Sigmoid colon (tissue), 4 donors: Measurements from ENCODE around the gene NATD1.

Source experiments
- EP300 ChIP-seq, 4 donors: sonication (generic); formaldehyde crosslinking; IDR thresholded peaks; one replicate each; pipeline ENCODE4 v1.6.1; 2017; ENCODE audit warnings: antibody characterized with exemption in 4 of 4
- POLR2A ChIP-seq, 2 donors: fragments of 450-650 bp; IDR thresholded peaks; one replicate each; pipeline ENCODE4 v1.6.1; 2016; ENCODE audit warnings: antibody characterized with exemption in 2 of 2, mild to moderate bottlenecking in 2 of 2, moderate library complexity in 2 of 2
- POLR2AphosphoS5 ChIP-seq, 4 donors: sonication (generic); formaldehyde crosslinking; IDR thresholded peaks; one replicate each; pipeline ENCODE4 v1.6.1; 2017; ENCODE audit warnings: antibody characterized with exemption in 4 of 4
- TF ChIP-seq, protein P1 (sequence below), 4 experiments: fragments of 450-650 bp in 3 of 4; fragments of 200-600 bp in 1 of 4; IDR thresholded peaks; one replicate each; pipeline ENCODE4 v1.5.1; 2016 to 2019; ENCODE audit warnings: antibody characterized with exemption in 4 of 4, mild to moderate bottlenecking in 3 of 4, moderate library complexity in 2 of 4

DNA sequence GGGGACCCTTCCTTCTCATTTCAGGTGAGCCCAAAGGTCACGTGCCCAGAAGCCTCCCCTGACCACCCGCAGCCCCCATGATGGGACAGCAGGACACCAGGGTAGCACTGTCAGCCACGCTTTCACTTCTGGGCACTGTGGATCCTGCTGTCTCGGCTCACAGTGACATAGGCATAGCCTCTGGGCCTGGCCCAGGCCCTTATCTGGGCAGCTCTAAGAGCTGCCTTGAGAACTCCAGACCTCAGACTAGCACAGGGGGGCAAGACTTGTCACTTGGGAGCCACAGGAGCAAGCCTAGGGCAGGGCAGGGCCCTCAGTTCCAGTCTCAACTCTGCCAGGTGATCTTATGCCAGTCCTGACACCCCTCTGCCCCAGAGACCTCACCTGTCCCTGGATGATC is 4.7 kb downstream of the NATD1 start:
- TF ChIP-seq, protein P1, sequence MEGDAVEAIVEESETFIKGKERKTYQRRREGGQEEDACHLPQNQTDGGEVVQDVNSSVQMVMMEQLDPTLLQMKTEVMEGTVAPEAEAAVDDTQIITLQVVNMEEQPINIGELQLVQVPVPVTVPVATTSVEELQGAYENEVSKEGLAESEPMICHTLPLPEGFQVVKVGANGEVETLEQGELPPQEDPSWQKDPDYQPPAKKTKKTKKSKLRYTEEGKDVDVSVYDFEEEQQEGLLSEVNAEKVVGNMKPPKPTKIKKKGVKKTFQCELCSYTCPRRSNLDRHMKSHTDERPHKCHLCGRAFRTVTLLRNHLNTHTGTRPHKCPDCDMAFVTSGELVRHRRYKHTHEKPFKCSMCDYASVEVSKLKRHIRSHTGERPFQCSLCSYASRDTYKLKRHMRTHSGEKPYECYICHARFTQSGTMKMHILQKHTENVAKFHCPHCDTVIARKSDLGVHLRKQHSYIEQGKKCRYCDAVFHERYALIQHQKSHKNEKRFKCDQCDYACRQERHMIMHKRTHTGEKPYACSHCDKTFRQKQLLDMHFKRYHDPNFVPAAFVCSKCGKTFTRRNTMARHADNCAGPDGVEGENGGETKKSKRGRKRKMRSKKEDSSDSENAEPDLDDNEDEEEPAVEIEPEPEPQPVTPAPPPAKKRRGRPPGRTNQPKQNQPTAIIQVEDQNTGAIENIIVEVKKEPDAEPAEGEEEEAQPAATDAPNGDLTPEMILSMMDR (IDR thresholded peaks at IDR 0.05) = no peak
- TF ChIP-seq POLR2AphosphoS5 (IDR thresholded peaks at IDR 0.05) (no peak), POLR2A (IDR thresholded peaks at IDR 0.05) (no peak), EP300 (IDR thresholded peaks at IDR 0.05) (no peak)
